Stimulated activated naive CD8-positive, alpha-beta T cell treated with anti-CD3 and anti-CD28 coated beads, Interleukin-15, Interleukin-2, amounts not matched to agents 100 U/mL and 50 U/mL, for 24 hours (primary cell): Measurements from ENCODE around the gene TMEM120B.
"Not testable (repeated sequence)": the region's sequence is repeated elsewhere in the genome, so short reads cannot be mapped to it uniquely, and the experiment has no call there.

Experiments
- ATAC-seq: fragments of 150-1000 bp; cut with Tn5 transposase; one replicate; pipeline ENCODE4 v1.10.0; 2021
- DNase-seq: peaks from one replicate; pipeline ENCODE4 v3.0.0; 2021

The TMEM120B gene

DNA sequence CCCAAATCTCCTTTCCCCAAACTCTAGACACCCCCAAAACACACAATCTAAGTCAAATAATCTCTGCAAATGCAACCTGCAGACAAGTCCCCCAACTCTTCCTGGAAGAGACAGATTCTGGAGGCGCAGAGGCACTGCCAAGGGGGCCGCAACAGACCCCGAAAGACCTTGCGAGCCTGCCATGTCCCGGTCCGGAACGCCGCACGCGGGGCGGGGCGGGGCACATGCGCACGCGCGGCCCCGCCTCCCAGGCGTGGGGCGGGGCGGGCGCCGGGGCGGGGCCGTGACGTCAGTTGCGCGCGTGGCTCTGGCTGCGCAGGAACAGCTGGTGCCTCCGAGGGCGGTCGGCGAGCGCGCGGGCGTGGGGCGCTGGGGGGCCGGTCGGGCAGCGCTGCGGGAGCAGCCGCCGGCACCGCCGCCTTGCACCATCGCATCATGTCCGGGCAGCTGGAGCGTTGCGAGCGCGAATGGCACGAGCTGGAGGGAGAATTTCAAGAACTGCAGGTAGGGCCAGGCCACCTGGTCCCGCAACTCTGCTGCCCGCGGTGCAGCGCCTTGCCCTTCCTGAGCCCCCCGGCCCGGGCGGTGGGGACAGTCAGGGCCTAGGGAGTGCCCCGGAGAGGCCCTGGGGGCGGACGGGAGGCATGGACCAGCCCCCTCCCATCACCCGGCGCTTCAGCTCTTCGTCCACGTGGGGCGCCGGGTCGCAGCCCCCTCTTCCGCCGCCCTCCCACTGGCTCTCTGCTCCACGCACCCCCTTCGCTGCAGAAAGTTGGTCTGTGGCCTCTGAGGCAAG is at the start of gene TMEM120B:
TSS of gene TMEM120B (plus strand) at position 292 of the 796 bp plus-strand sequence. CDS start at position 436, 144 bp downstream.
- DNase-seq (peak; percentile 87), ATAC-seq (peak; percentile 92)

DNA sequence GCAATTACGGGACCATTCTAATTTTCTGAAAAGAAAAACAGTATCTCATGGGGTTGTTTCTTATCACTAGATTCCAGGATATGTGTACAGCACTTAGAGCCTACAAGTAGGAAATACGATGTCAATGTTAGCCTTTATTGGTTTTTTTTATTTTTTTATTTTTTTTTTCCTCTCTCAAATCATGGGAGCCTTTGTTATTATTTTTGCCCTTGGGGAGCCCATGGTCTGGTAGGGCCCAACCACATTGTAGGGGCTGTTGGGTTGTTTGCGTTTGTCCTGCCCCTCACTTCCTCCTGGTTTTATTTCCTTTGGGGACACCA is 49.0 kb upstream of the TMEM120B start:
- no peak for ATAC-seq
- no peak for DNase-seq

DNA sequence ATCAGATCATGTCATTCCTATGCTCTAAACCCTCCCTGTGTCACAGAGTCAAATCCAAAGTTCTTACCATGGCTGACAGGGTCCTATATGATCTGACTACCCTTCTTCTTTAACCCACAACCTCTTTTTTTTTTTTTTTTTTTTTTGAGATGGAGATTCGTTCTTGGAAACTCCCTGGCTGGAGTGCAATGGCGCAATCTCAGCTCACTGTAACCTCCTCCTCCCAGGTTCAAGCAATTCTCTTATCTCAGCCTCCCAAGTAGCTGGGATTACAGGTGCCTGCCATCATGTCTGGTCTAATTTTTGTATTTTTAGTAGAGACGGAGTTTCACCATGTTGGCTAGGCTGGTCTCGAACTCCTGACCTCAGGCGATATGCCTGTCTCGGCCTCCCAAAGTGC is 45.7 kb upstream of the TMEM120B start:
- not testable (repeated sequence) for DNase-seq, ATAC-seq

DNA sequence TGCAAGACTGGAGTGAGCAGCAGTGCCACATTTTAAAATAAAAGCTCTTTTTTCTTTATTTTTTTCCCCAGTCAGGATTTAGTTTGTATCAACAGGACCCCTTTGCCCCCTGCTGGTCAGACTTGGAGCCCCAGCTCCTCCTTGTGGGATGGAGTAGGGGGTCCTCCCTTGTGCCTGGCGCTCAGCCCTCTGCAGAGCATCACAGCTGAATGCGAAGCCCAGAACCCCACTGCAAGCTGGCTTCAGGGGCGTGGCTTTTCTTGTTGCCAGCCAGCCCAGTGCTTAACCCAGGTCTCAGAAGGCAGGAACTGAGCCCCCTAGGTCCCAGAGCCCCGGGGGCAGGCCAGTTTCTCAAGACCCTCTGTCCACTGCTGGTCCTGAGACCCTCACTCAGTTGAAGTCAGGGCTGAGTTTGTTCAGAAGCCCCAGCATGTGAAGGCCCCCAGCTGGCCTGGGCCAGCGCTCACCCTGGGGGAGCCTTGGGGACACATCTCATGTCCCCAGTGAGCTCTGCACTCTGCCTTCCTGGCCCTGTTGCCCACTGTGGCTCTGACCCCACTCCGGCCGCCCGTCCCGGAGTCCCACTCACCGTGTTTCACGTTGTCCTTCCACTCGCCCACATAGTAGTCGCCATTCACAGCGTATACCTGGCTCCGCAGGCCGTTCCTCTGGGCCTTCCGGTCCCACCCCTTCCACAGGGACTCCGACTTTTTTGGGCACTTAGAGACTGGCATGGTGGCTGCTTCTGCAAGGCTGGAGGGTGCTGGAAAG is 43.6 kb upstream of the TMEM120B start:
- DNase-seq (peak; percentile 74), ATAC-seq (no peak)

DNA sequence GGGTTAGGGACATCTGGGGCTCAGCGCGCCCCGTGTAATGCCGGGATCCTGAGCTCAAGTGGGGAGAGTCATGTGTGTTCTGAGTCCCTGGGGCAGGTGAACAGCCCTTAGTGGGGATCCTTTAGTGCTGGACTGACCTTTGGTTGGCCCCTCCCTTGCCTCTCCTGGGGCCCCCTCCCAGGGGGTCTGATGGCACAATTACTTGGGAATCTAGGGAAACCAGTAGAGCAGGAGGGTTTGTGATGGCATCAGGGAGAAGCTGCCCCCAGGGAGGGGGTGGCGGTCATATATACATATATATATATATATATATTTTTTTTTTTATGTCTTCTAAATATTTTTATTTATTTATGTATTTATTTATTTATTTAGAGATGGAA is 43.0 kb upstream of the TMEM120B start, which contains the start of gene MORN3:
TSS of gene MORN3 (minus strand) at position 134 of the 380 bp plus-strand sequence. CDS start 171 bp downstream, outside the sequence.
- ATAC-seq: no peak

DNA sequence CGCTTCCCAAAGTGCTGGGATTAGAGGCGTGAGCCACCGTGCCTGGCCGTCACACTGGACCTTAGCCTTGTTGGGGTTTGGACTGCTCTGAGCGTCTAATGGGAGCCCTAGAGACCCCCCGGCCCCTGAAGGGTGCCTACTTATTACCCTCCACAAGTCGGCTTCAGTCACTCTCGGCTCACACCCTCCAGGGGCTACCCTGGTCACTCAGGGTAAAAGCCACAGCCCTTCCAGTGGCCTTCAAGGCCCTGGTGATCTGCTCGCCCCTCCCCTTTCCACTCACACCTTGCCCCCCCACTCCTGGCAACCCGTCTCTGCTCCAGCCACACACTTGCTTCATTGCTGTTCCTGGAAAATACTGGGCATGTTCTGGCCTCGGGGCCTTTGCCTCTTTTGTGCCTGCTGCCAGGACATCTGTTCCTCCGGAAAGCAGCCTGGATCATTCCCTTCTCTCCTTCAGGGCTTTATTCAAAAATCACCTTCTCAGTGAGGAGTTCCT is 39.5 kb upstream of the TMEM120B start:
- ATAC-seq: no peak
- no peak for DNase-seq

More for the DNA sequence above, 43.0 kb upstream of the TMEM120B start, which contains the start of gene MORN3:
- no peak for DNase-seq

DNA sequence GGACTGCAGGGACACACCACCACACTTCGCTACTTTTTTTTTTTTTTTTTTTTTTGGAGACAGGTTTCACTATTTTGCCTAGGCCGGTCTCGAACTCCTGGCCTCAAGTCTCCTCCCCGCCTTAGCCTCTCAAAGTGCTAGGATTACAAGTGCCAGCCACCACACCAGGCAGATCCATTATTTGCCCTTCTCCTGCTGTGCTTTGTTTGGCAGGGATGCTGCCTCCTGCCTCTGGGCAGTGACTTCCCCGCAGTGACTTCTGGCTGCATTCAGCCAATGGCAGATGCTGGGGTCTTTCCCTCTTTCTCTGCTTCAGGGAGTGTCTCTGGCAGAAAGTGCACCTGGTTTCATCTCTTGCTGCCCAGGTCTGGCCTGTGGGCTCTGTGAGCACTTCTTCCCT is 36.4 kb upstream of the TMEM120B start:
- ATAC-seq: no peak

DNA sequence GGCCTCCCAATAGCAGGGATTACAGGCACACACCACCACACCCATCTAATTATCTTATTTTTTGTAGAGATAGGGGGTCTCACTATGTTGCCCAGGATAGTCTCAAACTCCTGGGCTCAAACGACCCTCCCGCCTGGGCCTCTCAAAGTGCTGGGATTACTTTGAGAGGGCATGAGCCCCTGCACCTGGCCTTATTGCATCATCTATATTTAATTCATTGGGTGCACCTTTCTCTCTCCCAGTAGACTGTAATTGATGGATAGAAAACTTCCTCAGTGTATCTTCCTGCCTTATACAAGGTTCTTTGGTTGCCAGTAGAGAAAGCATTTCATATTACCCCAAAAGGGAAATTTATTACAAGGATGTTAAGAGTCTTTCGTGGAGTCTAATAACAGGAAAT is 34.2 kb upstream of the TMEM120B start:
- ATAC-seq: no peak
- no peak for DNase-seq

More for the DNA sequence above, 36.4 kb upstream of the TMEM120B start:
- DNase-seq: no peak

DNA sequence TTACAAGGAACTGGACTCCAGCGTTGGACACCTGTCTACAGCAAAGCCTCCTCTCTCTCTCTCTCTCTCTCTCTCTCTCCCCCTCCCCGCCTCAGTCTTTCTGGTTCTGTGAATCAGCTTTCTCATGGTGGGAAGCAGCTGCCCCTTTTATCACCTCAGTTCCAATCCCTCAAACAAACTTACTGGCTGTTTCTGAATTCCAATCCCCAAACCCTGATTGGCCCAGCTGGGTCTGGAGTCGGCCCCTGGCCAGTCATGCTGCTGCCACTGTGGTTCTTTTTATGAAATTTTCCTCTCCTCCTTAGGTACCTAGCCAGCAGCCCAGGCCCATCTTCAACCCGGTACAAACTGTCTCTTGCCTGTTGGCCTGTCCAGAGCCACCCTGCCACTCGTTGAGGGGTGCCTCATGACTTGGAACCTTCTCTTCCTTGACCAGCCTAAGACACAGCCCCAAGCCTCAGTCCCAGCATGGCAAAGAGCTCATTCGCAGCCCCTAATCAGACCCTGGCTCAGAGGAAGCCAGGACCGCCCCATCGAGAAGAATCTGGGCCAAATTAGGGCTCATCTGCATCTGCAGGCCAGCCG is 33.7 kb upstream of the TMEM120B start:
- ATAC-seq: no peak
- DNase-seq: no peak

DNA sequence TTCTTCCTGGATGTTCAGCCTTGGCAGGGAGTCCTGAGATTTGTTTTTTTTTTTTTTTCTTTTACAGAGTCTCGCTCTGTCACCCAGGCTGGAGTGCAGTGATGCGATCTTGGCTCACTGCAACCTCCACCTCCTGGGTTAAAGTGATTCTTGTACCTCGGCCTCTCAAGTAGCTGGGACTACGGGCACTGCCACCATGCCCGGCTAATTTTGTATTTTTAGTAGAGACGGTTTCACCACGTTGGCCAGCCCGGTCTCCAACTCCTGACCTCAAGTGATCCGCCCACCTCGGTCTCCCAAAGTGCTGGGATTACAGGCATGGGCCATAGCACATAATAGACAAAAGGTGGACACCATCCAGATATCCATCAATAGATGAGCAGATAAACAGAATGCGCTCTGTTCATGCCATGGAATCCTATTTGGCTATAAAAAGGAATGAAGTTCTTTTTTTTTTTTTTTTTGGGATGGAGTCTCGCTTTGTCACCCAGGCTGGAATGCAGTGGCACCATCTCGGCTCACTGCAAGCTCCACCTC is 32.8 kb upstream of the TMEM120B start:
- ATAC-seq, DNase-seq: not testable (repeated sequence)

DNA sequence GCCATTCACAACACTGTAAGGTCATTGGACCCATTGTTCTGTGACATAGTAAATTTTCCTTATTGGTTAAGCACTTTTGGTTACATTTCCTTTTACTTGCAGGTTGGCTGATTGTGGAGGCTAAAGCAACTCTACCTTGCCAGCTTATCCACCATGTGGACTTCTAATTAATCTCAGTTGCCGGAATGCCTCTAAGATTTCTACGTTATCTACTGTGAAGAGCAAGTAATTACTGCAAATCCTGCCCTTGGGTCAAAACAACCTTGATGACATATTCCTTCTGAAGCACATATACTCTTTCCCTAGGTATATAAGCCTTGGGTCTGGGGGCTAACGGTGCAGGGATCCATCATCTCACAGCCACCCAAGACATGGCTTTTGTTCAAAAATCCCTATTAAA is 23.6 kb upstream of the TMEM120B start:
- no peak for ATAC-seq
- no peak for DNase-seq

DNA sequence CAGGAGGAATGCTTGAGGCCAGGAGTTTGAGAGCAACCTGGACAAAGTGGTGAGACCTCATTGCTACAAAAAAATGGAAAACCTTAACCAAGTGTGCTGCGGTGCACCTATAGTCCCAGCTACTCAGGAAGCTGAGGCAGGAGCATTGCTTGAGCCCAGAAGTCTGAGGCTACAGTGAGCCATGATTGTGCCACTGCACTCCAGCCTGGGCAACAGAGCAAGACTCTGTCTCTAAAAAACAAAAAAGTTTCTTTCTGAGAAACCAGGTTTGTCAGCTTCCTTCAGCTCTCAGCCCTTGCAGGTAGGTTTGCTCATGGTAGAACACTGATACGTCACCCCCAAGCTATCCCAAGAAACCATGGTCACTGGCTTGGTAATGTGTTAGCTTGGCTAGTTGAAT is 23.1 kb upstream of the TMEM120B start:
- no peak for ATAC-seq
- no peak for DNase-seq

DNA sequence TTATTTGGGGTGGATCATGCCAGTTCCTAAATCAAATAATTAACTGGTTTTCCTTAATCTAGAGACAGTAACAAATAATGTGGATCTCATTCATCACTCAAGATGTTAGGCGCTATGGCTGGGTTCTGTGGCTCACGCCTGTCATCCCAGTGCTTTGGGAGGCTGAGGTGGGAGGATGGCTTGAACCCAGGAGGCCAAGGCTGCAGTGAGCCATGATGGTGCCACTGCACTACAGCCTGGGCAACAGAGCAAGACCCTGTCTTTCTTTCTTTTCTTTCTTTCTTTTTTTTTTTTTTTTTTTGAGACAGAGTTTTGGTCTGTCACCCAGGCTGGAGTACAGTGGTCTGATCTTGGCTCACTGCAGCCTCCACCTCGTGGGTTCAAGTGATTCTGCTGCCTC is 19.8 kb upstream of the TMEM120B start:
- ATAC-seq: not testable (repeated sequence)

DNA sequence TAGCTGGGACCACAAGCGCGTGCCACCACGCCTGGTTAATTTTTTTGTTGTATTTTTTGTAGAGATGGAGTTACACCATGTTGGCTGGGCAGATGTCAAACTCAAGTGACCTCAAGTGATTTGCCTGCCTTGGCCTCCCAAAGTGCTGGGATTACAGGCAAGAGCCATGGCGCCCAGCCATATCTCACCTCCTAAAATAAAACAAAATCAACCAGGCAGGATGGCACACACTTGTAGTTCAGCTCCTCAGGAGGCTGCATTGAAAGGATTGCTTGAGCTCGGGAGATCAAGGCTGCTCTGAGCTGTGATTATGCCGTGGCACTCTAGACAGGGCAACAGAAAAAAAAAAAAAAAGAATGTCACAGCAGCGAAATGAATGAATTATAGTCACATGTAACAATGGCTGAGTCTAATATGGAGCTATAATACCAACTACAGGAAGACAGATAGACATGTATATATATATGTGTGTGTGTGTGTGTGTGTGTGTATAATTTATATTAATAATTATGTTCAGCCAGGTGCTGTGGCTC is 19.3 kb upstream of the TMEM120B start:
- no peak for DNase-seq
- no peak for ATAC-seq

More for the DNA sequence above, 19.8 kb upstream of the TMEM120B start:
- DNase-seq: not testable (repeated sequence)

DNA sequence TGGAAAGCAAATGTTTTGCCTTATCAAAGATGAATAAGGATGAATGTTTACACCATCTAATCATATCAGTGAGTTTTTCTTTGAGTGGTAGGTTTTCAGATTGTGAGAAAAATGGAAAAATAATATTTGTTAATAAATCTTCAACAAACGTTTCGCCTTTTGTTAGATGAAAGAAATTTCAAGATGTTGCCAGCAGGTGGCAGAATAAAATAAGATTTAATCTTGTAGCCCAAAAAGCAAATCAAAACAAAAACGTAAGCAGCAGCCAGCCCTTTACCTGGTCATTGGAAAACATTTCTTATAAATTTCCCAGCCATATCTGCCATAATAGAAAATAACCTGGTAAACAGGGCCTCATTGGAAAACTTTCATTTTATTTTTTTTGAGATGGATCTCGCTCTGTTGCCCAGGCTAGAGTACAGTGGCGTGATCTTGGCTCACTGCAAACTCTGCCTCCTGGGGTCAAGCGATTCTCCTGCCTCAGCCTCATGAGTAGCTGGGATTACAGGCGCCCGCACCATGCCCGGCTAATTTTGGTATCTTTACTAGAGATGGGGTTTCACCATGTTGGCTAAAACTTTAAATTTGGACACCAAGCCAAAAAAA is 15.4 kb upstream of the TMEM120B start:
- ATAC-seq: no peak

DNA sequence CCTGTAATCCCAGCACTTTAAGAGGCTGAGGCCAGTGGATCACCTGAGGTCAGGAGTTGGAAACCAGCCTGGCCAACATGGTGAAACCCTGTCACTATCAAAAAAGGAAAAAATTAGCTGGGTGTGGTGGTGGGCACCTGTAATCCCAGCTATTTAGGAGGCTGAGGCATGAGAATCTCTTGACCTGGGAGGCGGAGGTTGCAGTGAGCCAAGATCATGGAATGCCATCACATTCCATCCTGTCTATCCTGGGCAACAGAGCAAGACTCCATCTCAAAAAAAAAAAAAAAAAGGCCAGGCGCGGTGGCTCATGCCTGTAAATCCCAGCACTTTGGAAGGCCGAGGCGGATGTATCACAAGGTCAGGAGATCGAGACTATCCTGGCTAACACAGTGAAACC is 14.7 kb upstream of the TMEM120B start:
- not testable (repeated sequence) for DNase-seq, ATAC-seq

More for the DNA sequence above, 15.4 kb upstream of the TMEM120B start:
- no peak for DNase-seq

DNA sequence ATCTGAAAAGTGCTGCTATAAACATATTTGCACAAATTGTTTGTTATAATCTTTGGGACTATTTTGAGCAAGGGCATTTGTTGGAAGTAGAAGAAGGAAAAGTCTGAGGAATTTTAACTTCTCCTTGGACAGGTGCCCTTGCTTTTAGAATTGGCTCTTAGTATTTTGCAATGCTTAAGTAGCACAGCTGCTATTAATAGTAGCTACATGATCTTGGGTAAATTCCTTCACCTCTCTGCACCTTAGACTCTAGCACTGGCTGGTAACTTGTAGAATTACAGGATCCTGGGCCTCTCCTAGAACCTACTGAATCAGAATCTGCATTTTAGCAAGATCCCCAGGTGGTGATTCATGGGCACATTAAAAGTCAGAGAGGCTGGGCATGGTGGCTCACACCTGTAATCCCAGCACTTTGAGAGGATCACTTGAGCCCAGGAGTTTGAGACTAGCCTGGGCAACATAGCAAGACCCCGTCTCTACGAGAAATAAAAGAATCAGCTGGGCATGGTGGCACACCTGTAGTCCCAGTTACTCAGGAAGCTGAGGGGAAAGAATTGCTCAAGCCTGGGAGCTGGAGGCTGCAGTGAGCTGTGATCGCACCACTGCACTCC is 10.8 kb upstream of the TMEM120B start:
- ATAC-seq (no peak), DNase-seq (no peak)

DNA sequence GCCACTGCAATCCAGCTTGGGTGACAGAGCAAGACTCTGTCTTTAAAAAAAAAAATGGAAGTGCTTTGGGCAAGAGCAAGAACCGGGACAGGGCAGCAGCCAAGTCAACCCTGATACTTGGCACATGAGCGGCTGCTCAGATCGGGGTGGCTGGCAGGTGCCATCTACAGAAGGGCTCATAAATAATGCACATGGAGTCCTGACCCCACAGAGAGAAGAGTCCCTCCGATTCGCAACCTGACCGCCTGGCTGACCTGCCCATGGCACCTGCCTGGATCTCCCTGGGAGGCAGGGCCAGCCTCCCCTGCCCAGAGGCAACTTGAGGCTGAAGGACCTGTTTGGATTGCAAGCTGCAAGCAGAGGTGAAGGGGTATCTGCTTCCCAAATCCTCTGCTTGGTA is 9.6 kb upstream of the TMEM120B start:
- ATAC-seq: peak; percentile 3

DNA sequence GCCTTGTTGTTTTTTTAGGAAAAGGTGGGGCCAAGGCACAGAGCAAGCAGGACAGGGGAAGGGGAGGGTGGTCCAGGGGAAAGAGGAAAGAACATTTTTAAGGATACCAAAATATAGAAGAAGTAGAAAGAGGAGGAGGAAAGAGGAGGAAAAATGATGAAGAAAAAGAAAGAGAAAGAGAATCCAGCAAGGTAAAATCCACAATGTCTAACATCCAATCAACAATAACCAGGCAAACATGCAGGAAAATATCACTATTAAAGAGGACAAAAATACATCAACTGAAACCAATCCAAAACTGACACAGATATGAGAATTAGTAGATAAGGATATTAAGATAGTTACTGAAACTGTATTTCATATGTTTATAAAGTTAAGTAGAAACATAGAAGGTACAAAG is 7.0 kb upstream of the TMEM120B start:
- ATAC-seq (no peak), DNase-seq (no peak)

More for the DNA sequence above, 9.6 kb upstream of the TMEM120B start:
- DNase-seq: no peak

DNA sequence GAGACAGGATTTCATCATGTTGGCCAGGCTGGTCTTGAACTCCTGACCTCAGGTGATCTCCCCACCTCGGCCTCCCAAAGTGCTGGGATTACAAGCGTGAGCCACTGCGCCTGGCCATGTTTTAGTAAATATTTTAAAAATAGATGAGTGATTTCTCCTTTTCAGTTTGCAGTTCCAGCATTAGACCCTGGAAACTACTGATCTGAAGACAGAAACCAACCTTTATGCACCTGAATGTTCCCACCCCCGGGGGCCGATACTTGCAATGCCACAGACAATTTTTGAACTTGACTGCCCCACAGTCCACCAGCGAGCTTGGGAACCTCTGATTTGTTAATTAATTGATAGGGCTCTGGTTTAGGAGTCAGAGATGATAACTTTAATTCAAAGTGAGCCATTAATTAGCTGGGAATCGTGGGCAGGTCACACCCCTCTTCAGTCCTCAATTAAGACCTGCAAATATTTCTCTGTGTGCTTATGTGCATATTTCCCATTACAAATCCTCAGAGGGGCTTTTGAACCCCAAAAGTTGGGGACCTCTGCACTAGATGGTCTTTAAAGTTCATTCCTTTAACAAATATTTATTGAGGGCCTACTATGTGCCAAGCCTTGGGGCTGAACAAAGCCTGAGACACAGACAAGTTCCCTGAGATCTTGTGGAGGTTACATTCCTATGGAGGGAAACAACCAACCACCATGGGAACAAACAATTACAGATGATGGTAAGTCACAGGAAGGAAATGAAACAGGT is 4.1 kb upstream of the TMEM120B start:
- ATAC-seq (no peak), DNase-seq (no peak)
